Fibroblast of lung (primary cell): ENCODE measurements around the gene RUNX2. TPM values are rescaled to one million over a fixed set of nuclear protein-coding genes. Genes with fewer than 3 reads are reported as not detected.

Experiments
- DNase-seq, 2 donors: peaks; one replicate each; pipeline versions ENCODE4 v3.0.0 to v3.0.0-alpha.2; 2010; ENCODE audit warnings: low read depth in 2 of 2
- H2AFZ ChIP-seq: 2 replicates; pipeline ENCODE4 v1.5.1; 2012; ENCODE audit warnings: low read length, control low read depth, inconsistent platforms
- H3K27ac ChIP-seq: 2 replicates; pipeline ENCODE4 v1.5.1; 2011; ENCODE audit warnings: low read length, control low read depth; ENCODE audit not compliant: insufficient read depth
- H3K27me3 ChIP-seq: 2 replicates; pipeline ENCODE4 v1.5.1; 2011; ENCODE audit warnings: mild to moderate bottlenecking, low read length; ENCODE audit not compliant: control insufficient read depth, insufficient read depth
- H3K36me3 ChIP-seq: 2 replicates; pipeline ENCODE4 v1.5.1; 2011; ENCODE audit warnings: low read length; ENCODE audit not compliant: control insufficient read depth, insufficient read depth
- H3K4me1 ChIP-seq: 2 replicates; pipeline ENCODE4 v1.5.1; 2011; ENCODE audit warnings: low read length; ENCODE audit not compliant: control insufficient read depth, insufficient read depth; ENCODE audit errors: extremely low read depth
- H3K4me2 ChIP-seq: 2 replicates; pipeline ENCODE4 v1.5.1; 2011; ENCODE audit warnings: low read length, control low read depth; ENCODE audit not compliant: insufficient read depth; ENCODE audit errors: extremely low read depth
- H3K4me3 ChIP-seq, 4 experiments: fragments of 200-600 bp in 1 of 4; sonication (generic) in 1 of 4; replicated peaks in 1 of 4; 2 replicates each; pipeline ENCODE4 v1.5.1; 2011 to 2016; ENCODE audit warnings: low read length in 4 of 4, low read depth in 3 of 4, mild to moderate bottlenecking in 3 of 4, control low read depth in 2 of 4, inconsistent platforms in 1 of 4, mixed read lengths in 1 of 4; ENCODE audit not compliant: insufficient read depth in 1 of 4; ENCODE audit errors: control extremely low read depth in 1 of 4
- H3K79me2 ChIP-seq: 2 replicates; pipeline ENCODE4 v1.5.1; 2012; ENCODE audit warnings: mild to moderate bottlenecking, low read length, inconsistent platforms; ENCODE audit not compliant: control insufficient read depth, insufficient read depth
- H3K9ac ChIP-seq: 2 replicates; pipeline ENCODE4 v1.5.1; 2011; ENCODE audit warnings: mild to moderate bottlenecking, low read length, control low read depth; ENCODE audit not compliant: insufficient read depth
- H3K9me3 ChIP-seq: 2 replicates; pipeline ENCODE4 v1.5.1; 2012; ENCODE audit warnings: low read depth, low read length; ENCODE audit not compliant: control insufficient read depth, insufficient read depth
- H4K20me1 ChIP-seq: 2 replicates; pipeline ENCODE4 v1.5.1; 2011; ENCODE audit warnings: low read length; ENCODE audit not compliant: control insufficient read depth, insufficient read depth; ENCODE audit errors: extremely low read depth
- CTCF ChIP-seq, 2 donors: IDR thresholded peaks in 1 of 2; conservative IDR thresholded peaks in 1 of 2; 1 replicate in 1 of 2; 2 replicates in 1 of 2; pipeline ENCODE4 v1.5.1; 2011 to 2012; ENCODE audit warnings: low read length in 2 of 2, control low read depth in 1 of 2, inconsistent platforms in 1 of 2, low read depth in 1 of 2, mild to moderate bottlenecking in 1 of 2
- EZH2 ChIP-seq: IDR thresholded peaks from 2 replicates; pipeline ENCODE4 v1.5.1; 2012; ENCODE audit warnings: low read length, control low read depth, mild to moderate bottlenecking; ENCODE audit errors: missing control alignments
- polyA plus RNA-seq, 2 donors: library from polyadenylated mRNA; depleted of rRNA in 1 of 2; stranded (reverse) in 1 of 2; unstranded in 1 of 2; fragments of >200 nt; gene quantifications; 2 replicates each; pipeline ENCODE4 v1.2.1, GENCODE V29; 2011 to 2012; ENCODE audit warnings: missing spikeins in 1 of 2
- total RNA-seq: library from RNA; depleted of rRNA; stranded (reverse); fragments of >200 nt; gene quantifications from 2 replicates; pipeline ENCODE4 v1.2.1, GENCODE V29; 2014

Gene RUNX2
- total and polyA plus RNA-seq, 2 donors (not counting 1 experiment from before 2014, with no cell fraction given): 2.5 to 4.5 TPM

GRCh38 chr6:45599053-45599452 is 270.9 kb downstream of the RUNX2 start:
- Histone ChIP-seq H3K9ac (no peak overlapping the region), H3K27ac (no peak overlapping the region), H3K4me2 (no peak overlapping the region), H4K20me1 (no peaks in the 10 kb centered on the region), H3K4me1 (no peaks in the 10 kb centered on the region), H3K4me3 (no peak overlapping the region), H2AFZ (no peak overlapping the region), H3K9me3 (no peaks in the 10 kb centered on the region), H3K36me3 (no peaks in the 10 kb centered on the region), H3K79me2 (no peaks in the 10 kb centered on the region), H3K27me3 (no peaks in the 10 kb centered on the region)
- TF ChIP-seq CTCF (conservative IDR thresholded peaks at IDR 0.05 in 1 of 2, IDR thresholded peaks at IDR 0.05 in 1 of 2; ENCODE audit: low read depth in 1 of 2, low read length in 2 of 2) (no peak), EZH2 (no peak)
- no peak for DNase-seq

- H3K4me2 ChIP-seq: no peak overlapping the region
- no peak overlapping the region for H3K4me3 ChIP-seq
- no peaks in the 10 kb centered on the region for H3K79me2 ChIP-seq
- H3K27me3 ChIP-seq: no peaks in the 10 kb centered on the region
- H3K36me3 ChIP-seq: no peaks in the 10 kb centered on the region
- no peak overlapping the region for H2AFZ ChIP-seq
- DNase-seq: no peak
- H4K20me1 ChIP-seq: no peaks in the 10 kb centered on the region
- H3K4me1 ChIP-seq: peaks cover 8% of the 10 kb centered on the region
- no peak overlapping the region for H3K9ac ChIP-seq
- no peak overlapping the region for H3K27ac ChIP-seq
- H3K9me3 ChIP-seq: no peaks in the 10 kb centered on the region
- TF ChIP-seq EZH2: no peak
- TF ChIP-seq CTCF (conservative IDR thresholded peaks at IDR 0.05 in 1 of 2, IDR thresholded peaks at IDR 0.05 in 1 of 2; ENCODE audit: low read depth in 1 of 2, low read length in 2 of 2): no peak
Observed at GRCh38 chr6:45605971-45606370, 277.8 kb downstream of the RUNX2 start.

- H3K79me2 ChIP-seq: no peaks in the 10 kb centered on the region
- no peaks in the 10 kb centered on the region for H4K20me1 ChIP-seq
- no peaks in the 10 kb centered on the region for H3K36me3 ChIP-seq
- H3K4me3 ChIP-seq: no peak overlapping the region
- no peaks in the 10 kb centered on the region for H3K9me3 ChIP-seq
- H3K4me1 ChIP-seq: peaks cover 8% of the 10 kb centered on the region
- no peak overlapping the region for H3K27ac ChIP-seq
- TF ChIP-seq CTCF (conservative IDR thresholded peaks at IDR 0.05 in 1 of 2, IDR thresholded peaks at IDR 0.05 in 1 of 2; ENCODE audit: low read depth in 1 of 2, low read length in 2 of 2) (no peak), EZH2 (no peak)
- no peaks in the 10 kb centered on the region for H3K27me3 ChIP-seq
- no peak for DNase-seq
- no peak overlapping the region for H3K4me2 ChIP-seq
- H2AFZ ChIP-seq: no peak overlapping the region
- H3K9ac ChIP-seq: no peak overlapping the region
Observed at GRCh38 chr6:45606831-45607400, 278.8 kb downstream of the RUNX2 start.
